NCI-H524 treated with DMSO at 0.1 percent for 48 hours (cell line): ENCODE measurements around the gene NTF3.

Source experiments
- DNase-seq: peaks from one replicate; lab custom pipeline; 2025; lab: John Stamatoyannopoulos, UW

The NTF3 gene

GRCh38 chr12:5511644-5512600 lies 80.0 kb downstream of the NTF3 start:
- DNase-seq, result no peak

GRCh38 chr12:5512601-5512970 lies 80.7 kb downstream of the NTF3 start:
- DNase-seq, result no peak

- no peak for DNase-seq
Observed at GRCh38 chr12:5513406-5513805, 81.5 kb downstream of the NTF3 start.

- DNase-seq, result no peak
Observed at GRCh38 chr12:5514016-5514415, 82.1 kb downstream of the NTF3 start.

DNA sequence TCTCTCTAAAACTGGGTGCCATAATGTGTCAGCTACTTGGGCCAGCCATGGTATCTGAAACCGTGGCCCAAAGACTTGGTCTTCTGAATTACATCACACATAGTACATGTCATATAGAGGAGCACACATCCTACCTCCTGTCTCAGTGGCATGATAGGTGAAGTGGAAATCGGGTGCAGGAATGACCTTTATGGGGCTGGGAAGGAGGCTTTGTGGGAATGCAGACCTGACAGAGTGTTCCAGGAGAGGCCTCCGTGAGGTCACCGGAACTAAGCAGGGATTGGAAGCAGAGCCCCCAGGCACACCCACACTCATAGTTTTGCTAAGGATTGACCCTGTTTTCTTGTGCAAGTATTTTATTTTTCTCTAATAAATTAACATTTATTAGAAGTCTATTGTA lies 82.6 kb downstream of the NTF3 start:
- DNase-seq, result no peak

- DNase-seq, result no peak
Observed at GRCh38 chr12:5515458-5515857, 83.5 kb downstream of the NTF3 start.

DNA sequence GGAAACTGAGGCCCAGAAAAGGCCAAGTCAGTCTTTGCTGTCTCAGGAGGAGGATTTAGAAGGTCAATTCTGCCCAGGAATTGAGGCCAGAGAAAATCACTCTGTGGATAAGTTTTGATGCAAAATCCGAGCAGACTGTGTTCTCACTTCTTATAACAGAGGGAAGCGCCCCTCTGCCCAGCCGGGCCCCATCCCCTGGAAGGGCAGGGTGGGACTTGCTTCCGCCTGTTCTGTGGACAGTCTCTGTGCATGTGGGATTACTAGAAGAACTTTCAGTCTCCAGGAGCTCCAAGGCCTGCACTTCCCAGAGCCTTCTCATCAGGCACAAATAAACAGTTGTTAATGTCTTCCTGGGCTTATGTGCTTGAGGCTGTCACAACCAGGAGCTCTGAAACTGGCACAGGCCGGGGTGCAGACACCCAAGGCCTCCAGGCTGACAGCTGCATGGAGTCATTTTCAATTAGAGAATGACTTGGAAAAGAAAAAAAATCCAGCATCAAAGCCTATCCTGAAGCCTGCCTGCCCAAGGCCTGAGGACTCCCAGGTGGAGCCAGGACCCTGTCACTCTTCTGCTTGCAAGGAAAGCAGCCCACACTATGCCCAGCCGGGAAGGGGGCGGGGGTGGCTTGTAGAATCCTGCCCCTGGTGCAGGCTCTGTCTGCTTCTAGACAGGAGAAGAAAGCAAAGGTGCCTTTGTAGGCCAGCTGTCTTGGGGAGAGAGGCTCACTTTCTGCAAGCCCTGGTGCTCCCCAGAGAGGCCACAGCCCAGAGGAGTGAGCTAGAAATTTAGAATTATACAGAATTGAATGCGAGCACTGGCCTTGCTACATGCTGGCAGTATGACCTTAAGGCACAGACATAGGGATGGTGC lies 84.7 kb downstream of the NTF3 start:
- no peak for DNase-seq

DNA sequence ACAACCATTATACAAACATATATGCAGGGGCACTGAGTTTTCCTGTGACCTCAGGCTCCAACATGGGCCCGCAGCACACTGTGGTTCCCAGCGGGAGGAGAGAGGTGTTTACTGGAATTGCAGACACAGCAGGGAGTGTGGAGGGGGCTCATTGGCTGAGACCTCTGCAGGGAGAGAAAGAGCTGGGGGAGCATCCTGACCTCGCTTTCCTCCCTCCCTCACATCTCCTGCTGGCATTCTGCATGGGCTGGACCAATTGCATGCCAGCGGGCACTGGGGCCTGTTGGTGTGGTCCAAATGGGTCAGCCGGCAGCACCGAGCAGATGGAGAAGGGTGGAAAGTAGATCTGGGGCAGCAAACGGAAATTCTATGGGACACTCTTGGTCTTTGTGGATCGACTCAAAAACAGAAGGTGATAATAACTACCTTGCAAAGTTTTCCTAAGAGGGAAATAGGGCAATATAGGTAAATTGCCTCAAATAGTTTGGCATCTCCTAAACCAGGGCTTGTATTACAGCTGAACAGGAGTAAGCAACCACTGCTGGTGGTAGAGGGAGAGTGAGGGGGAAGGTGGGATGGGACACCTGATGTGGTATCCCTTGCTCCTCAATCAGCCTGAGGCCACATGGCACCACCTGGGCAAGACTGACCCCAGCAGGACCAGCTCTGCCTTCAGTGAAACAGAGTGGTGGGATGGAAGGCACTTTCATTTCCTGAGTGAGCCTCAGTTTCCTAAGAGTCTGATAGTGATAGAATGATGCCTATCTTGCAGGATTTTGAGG lies 86.9 kb downstream of the NTF3 start:
- no peak for DNase-seq

DNA sequence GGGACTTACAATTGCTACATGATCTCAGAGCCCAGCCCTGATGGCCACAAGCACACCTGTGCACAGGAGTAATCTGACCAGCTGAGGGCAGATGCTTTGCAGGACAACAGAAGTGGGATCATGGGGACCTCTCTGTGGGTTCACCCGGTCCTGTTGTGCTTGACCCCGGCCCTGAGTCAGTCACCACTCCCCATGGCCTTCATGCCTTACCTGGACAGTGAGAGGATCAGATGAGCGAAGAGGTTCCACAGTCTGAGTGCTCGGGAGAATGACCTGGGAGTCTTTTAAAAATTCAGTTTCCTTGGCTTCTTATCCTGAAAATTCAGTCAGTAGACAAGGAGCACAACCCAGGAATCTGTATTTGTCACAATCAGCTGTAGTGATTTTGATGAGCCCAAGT lies 88.1 kb downstream of the NTF3 start:
- DNase-seq, result no peak

GRCh38 chr12:5520831-5521230 lies 88.9 kb downstream of the NTF3 start:
- no peak for DNase-seq

- DNase-seq, result no peak
Observed at GRCh38 chr12:5521456-5522325, 89.8 kb downstream of the NTF3 start.

GRCh38 chr12:5522432-5523335 lies 90.8 kb downstream of the NTF3 start:
- DNase-seq, result no peak

DNA sequence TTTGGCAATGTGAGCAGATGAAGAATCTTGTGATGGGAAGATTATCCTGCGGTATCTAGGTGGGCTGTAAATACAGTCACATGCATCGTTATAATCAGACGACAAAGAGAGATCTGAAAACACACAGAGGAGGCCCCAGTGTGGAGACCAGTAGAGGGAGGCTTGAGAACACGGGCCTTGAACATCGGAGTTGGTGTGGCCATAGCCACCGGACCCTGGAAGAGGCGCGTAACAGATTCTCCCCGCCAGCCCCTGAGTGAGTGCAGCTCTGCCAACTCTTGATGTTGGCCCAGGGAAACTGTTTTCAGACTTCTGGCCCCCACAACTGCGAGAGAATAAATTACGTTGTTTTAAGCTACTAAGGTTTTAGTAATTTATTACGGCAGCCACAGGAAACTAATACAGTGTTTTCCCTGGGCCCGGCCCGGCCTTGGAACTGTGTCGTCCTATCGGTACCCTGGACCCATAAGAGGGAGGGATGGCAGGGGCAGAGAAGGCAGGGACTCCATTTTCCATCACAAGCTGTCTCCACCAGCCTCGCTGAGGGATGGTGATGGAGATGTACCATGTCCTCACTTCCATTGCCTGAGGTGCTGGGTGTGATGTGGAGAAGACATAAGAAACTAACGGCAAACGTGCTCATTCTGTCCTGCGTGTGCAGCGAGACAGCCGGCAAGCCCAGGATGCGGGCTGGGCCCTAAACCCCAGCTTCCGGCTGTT lies 91.6 kb downstream of the NTF3 start:
- DNase-seq, result no peak

- no peak for DNase-seq
Observed at GRCh38 chr12:5524116-5524768, 92.3 kb downstream of the NTF3 start.

DNA sequence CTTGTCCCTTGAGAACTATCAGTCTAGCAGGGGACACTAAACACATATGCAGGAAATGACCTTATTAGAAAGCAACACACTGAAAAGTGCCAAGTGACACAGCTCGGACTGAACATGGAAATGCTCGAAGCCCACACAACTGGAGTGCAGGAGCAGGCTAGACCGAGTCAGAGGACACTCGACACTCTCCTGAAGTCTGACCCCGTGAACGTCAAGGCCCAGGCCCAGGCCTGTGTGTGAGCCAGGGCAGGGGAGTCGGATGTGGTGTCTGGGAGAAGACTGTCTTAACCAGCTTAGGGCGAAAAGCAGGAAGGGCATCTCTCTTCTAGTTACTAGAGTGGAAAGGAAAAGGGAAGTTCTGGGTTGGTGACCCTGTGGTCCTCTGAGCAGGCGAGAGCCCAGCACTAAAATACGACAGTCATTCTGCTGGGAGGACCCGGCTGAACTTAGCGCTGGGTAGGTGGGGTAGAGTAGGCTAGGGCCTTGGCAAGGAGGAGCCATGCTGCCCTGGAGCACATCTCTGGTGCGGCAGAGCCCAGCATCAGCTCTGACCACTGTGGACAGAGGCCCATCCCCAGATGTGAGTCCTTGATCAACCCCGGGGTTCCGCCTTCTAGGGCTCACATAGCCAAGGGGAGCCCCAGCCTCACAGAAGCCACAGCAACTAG lies 93.0 kb downstream of the NTF3 start:
- no peak for DNase-seq

GRCh38 chr12:5525783-5526367 lies 94.0 kb downstream of the NTF3 start:
- DNase-seq, result no peak

- DNase-seq, result no peak
Observed at GRCh38 chr12:5533368-5533767, 101.5 kb downstream of the NTF3 start.
